GM19438 (cell line): Measurements from ENCODE around the gene FMOD.

Experiments
- ATAC-seq: cut with Tn5 transposase; IDR thresholded peaks from one replicate; pipeline ENCODE4 v1.9.1; 2021; ENCODE audit warnings: low read depth; ENCODE audit not compliant: unreplicated experiment

FMOD gene

DNA sequence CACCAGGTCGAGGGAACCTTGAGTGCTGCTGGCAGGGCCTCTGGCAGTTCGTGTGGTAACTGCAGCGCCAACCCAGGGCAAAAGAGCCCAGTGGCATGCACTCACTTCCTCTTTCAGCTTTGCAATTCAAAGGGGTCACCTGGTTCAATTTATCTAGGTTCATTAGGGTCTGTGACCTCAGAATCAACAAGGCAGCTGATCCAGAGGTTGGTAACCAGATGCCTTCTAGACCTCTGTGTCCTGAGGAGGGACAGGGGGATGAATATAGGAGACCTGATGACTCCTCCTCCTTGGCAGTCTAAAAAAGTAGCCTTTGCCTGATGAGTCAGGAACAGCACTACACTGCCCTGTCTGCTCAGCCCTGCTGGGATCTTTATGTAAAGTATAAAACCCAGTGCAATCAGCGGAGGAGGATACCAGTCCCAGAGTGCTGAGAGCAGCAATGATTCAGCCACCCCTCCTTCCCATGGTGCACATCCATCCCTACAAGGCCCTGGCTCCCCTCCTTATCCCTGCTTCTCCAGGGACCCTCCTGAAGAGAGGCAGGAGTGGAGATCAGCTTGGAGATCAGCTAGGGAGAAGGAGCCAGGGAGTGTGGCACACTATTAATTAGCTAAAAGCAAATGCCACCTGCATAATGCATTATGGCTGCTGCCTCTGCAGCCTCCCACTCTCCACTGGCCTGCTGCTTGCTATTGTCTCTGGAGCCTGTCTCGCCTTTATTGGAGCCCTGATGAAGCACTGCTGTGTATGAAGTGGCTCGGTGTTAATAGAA, 11.2 kb upstream of the FMOD start:
- no peak for ATAC-seq

DNA sequence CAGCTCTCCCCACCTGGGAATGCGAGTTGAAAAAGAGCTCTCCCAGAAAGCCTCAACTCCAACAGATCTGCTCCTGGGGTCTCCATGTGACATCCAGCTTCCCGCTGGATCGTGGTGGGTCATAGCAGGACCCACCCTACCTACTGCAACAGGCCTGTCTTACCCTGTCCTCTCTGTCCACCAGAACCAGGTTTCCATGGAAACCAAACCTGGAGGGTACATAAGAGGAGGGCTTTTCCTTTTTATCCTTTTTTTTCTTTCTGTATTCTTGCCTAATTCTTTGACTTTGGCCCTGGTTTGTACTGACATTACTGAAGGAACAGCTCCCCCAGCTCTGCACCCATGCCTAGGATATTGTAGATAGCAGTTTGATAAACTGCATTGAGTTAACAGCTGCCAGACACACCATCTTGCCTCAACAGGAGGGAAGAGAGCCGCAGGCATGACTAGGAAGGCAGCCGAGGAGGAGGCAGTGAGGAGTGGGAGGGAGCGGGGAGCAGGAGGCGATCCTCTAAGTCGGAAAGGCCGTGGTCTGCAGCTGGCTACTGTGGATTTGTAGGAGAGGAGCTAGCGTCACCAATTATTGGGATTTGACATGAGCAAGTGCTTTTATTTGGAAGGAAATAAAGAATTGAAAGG, 9.7 kb upstream of the FMOD start:
- no peak for ATAC-seq

DNA sequence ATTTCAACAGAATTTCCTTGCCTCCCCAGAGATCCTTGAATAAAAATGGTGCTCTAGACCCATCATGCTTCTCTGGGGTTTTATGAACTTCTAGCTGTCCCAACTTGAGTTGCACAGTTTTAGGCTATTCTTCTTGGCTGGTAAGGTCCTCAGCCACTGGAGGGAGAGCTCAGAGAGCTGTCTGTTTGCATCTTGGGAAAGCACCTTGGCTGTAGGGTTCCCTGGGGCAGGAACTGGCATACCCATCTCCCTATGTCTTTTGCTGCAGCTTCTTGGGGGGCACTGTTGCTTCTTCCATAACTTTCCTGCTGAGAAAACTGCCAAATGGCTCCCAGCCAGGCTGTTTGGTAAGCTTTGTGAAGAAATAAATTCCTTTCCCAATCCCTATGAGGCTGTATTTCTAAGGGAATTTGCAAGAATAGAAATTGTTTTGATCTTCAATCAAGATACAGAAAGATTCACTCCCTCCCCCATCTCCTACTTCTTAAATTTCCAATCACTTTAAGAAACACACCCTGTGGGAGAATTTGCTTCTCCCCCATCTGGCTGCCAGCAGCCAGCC, 8.2 kb upstream of the FMOD start:
- no peak for ATAC-seq

DNA sequence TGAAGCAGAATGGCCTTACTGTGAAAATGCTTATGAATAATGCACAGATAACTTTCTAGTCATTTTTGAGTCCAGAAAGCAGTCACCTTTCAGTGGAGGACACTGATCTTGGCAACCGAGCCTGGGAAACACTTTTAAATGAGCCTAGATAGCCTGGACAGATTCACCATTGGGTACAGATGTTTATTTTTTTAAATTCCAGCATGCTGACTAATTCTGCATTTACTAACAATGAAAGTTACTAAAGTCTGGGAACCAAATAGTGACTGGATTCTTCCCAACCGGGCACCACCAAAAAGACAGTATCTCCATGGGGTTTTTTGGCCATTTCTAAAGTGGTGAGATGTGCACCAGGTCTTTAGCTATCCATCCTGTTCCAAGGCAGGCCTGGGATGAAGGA, 3.3 kb upstream of the FMOD start:
- no peak for ATAC-seq

DNA sequence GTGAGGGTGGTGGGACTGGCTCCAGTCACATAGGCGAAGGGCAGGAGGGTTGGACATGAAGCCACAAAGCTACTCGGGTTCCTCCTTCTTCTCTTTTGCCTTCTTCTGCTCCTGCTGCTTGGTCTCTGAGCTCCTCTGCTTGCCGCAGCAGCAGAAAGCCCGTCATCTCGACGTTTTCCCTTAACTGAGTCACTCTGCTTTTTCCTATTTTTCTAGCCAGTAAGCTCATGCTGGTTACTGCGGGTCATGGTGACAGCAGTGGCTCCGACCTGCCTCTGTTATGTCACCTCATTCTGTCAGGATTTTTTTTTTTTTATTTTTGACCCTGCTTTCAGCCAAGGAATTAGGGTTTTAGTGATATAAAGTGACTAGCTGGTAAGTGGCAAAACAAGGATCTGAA, 2.6 kb upstream of the FMOD start:
- no peak for ATAC-seq

DNA sequence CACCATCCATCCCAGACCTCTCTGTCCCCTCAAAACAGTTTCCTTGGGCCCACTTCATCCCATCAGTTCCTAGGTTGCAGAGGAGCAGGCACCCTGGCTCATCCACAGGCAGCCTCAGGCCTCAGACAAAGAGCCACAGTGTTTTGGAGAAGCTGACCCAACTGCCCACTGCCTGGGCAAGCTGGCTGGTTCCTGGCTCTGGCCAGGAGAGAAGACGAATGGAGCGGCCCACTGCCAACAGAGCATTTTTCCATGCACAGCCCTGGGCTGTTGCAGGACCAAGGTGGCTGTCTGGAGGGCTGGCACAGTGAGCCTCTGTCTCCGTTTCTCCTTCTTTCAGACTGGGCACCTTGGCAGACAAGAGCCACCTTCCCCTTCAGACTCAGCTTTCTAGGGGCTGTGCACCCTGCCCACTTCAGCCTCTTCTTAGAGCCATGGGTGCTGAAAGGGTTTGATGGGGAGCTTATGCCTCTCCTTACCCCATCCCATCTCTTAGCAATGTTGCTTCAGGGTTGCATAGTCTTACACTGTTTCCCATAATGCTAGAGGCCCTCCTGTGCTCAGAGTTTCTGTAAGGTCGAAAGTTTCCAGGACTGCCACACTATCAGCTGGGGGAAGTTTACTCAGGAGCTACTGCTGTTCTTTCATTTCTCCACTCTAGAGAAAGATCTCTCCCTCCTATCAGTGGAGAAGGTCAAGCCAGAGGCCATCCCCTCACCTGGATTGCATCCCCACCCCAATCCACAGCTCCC, 973 bp downstream of the FMOD start:
- no peak for ATAC-seq

DNA sequence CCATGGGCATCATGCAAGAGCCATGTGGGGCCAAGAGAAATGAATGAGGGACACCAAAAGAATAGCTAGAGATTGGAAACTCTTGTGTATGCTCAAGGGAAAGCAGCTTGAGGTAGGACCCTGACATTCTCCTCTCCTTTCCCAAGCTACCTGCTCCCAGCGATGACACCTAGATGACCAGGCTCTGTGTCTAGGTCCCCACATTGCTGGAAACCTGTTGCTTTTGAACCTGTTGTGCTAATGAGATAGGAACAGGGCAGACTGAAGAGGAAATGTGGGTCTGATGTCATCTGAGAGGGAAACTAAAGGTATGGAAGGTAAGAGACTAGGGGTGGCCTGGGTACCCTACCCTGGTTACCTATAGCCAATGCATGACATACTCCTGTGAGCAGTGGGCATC, 1.8 kb downstream of the FMOD start:
- ATAC-seq: no peak

DNA sequence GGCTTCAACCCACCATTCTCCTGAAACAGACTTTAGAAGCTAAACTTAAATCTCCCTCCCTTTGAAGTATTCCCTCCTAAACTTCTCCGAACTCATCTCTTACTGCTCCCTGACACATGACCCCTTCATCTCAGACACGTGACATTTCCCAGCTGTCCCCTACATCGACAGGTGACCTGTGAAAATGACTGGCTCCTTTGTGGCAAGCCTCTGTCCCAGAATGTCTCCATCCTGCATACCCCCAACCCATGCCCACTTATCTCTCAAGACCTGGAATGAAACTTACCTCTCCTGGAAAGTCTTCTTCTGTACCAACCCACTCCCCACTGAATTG, 4.2 kb downstream of the FMOD start:
- ATAC-seq: no peak

DNA sequence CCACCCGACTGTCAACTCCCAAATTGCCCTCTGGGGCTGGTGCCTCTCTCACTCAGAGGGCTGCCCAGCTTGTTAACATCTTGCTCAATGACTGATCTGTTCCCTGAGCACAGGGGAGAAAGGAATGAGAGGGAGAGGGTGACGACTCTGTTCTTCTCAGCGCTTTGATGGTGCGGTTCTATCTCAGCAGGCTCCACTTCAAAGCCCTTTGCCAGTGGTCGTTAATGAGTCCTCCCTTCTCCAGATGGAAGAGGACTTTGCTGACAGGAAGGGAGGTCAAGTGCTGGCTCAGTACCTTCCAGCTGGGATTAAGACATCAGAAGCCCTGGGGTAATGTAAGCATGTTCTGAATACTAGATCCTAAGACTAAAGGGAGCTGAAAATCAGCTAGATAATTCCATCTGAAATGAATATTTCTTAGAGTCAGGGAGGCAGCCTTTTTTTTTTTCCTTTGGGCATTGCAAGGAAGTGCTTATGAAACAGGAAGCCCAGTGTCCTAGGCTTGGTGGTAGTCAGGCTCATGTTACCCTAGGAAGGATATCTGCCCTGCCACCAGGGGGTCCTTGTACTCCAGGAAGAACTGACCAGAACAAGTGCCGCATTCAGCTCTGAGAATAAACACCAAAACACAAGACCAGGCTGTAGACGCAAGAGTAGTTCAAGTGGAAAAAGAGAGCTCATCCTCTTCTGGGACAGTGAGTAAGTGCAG, 4.7 kb downstream of the FMOD start:
- no peak for ATAC-seq

DNA sequence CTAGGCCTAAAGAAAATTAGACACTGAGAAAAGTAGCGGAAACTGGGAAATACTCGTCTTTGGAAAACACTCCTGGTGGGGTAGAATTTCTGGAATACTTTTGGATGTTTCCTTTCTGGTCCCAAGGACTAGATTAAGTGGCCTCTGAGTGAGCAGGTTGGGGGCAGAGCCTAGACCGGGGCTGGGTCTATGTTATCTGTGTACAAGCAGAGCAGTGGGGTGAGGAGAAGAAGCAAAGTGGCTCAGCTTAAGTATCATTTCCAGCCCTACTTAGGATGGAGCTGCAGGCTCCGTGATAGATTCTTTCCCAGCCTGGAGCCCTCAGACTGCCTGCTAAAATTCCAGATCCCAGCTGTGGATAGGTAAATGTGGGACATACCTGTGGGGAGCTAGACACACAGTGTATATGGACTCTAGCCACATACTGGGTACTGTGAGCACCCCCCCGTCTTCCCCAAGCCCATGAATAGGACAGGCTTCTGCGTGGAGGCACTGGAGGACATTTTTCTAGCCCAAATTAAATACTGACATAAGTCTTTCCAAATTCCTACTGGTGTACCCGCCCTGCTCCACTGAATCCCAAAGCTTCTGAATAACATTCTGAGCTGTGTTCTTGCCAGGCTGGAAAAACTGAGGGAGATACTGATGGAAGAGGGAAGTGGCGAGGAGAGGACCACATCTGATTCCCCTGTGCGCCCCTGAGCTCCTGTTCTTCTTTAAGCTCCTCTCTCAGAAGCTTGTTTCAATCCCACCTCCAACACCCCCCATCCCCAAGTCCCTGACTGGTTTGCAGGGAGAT, 6.8 kb downstream of the FMOD start:
- ATAC-seq: no peak

DNA sequence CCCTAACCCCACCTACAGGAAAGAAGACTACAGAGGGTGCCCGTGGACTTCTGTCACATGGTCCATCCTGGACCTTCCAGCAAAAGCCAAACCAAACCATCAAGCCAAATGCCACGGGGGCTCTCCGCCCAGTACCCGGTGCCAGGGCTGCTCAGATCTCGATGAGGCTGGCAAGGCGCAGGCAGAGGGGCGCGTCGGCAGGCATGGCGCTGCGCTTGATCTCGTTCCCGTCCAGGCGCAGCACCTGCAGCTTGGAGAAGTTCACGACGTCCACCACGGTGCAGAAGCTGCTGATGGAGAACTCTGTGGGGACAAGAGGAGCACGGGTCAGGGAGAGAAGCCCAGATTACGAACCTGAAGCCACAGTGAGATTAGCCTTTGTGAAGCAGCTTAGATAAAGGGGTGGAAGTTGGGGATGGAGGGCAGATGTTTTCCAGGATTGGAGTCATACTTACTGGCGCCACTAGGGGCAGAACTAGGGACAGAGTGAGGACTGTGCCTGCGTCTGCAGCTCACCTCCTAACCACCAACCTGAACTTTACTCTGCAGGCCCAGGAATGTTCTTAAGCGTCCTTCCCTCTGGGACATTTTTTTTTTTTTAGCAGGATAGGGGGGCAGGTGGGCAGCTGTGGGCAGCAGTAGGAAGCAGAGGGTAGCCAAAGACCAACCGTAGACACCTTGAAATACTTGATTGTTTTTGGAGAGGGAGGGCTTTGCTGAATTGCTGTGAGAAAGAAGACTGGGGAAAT, 8.6 kb downstream of the FMOD start:
- ATAC-seq: no peak

DNA sequence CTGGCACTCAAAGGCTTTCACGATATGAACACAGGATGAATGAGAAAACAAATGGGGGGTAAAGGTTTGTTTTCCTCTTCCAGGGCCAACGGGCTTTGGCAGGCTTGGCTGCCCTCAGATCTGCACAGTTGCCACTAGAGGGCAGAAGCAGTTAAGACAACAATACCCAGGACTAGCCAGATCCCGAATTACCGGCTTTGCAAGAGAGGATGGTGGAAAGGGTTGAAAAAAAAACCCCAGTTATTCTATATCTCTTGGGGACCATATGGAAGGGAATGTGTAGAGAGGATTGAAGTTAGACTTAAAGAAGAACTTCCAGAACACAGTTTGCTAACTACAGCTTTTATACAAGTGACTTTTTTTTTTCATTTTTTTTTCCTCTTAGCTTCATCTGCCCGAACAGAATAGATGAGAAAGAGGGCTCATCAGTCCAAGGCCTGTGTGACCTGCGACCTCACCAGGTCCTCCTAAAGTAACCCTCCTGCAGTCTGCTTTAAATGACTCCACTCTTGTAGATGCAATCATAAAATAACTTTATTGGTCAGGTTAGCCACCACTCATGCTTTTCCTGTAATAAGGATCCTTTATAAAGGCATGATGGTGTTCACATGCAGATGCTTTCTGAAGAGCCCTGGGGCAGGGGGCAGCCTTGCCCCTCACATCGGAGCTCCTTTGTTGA, 10.7 kb downstream of the FMOD start:
- no peak for ATAC-seq

DNA sequence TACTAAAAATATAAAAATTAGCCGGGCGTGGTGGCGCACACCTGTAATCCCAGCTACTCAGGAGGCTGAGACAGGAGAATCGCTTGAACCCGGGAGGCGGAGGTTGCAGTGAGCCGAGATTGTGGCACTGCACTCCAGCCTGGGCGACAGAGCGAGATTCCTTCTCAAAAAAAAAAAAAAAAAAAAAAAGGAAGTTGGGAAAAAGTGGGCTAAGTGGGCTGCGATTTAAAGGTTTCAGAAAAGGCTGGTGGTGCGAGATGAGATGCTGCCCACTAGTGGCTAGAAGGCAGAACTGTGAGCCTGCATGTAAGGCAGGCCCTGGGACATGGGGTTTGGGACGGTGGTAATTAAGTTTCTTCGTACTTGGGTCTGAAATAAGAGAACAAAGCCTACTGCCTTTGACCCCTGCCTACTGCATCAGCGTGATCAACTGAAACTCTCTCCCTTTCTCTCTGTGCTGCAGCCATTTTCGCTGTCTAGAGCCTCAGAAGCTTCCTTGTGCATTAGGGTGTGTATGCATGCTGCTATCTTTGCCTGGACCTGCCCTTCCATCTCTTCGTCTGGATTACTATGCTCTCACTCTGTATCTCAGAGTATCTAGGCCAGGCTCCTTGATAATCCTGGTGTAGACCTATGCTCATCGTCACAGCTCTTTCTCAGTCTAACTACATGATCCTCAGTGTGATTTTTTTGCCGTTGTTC, 12.4 kb downstream of the FMOD start:
- ATAC-seq: no peak

DNA sequence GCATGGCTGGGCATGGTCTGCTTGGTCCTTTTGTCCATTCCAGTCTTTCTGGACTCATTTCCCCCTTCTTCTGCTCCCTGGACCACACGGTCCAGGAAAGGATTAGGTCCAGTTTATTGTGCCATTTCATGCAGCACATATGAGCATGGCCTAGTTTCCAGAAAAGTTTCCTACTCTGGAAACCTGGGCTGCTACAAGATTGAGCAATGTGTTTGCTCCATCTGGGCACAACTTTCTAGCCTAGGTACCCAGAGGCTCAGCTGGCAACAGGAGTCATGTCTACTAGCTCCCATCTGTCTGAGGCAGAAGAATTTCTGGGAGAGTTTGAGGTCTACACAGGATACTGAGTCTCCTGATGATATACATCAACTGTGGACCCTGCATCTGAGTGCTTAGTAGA, 14.8 kb downstream of the FMOD start:
- ATAC-seq: no peak

DNA sequence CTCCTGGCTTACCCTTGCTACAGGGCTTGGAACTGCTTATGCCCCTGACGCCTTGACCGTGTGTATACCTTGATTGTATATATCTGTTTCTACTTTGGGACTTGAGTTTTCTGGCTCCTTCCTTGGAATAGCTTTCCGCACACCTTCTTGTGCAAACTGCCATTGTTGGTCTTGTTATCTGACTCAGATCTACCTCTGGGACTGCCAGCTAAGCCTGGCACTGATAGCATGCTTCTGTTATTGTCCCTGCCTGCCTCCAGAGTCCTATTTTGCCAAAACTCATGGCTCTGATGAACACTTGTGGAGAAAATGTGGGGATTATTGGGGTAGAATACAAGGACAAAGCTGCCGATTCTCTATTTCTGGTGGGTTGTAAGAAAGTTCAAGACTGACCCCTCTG, 15.4 kb downstream of the FMOD start:
- ATAC-seq: no peak

DNA sequence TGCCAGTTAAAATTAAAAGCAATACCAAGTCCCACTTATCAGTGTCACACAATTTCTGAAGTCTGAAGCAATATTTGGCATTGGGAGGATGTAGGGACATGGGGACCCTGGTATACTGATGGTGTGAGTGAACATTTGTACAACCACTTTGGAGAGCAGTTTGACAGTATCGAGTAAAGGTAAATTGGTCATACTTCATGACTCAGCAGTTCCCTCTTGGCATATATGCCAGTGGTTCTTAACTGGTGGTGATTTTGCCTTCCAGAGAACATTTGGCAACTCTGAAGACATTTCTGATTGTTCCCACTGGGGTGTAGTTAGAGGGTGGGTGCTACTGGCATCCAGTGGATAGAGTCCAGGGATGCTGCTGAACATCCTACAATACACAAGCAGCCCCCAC, 19.7 kb downstream of the FMOD start:
- ATAC-seq: no peak

DNA sequence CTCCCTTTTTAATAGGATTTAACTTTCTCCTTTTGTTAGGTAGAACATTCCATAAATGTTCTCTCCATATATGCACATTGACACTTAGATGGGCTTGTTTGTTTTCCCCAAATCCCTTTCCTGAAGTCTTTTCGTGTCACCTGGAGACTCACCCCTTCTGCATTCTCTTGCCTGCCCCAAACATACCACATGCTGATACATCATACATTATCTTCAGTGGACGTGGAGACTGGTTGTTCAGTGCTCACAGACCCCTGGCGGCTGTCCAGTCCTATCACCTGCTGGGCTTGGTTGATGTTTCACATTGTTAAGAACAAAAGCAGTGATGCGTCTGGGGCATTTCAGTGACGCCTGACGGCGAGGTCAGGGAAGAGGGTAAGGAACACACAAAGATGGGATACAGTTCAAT, 22.2 kb downstream of the FMOD start:
- no peak for ATAC-seq

DNA sequence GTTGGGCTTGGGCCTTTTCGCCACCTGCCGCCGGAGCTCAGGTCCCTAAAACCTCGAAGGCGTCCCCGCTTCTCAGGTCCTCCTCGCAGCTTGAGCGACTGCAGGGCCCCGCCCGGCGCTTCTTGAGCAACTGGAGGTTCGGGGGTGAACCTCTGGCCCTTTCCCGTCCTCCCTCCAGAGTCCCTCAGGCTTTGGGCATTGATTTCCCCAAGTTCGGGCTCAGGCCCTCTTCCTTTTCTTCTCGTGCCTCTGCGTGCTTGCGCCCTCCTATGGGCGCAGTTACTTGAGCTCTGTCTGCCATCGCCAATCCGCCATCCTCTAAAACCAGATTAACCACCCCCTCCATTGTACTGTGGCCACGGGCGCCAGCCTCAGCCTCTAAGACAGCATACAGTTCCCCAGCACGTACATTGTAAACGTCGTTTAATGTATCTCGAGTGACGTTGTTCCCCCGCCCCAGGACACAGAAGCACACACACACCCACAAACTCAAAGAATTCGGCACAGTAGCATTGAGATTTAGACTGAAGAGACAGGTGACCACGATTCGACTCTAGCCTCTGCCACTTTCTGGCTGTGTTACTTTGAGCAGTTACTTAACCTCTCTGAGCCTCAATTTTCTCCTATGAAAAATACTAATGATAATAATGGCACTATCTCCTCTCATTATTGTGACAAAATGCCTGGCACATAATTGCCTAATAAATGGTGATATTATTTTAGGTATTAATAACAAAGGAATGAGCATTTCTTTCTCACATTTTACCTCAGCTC, 23.1 kb downstream of the FMOD start:
- ATAC-seq: peak; percentile 24
